H1 (cell line): ENCODE measurements around the gene PTH2R. TPM values are rescaled to one million over a fixed set of nuclear protein-coding genes. Genes with fewer than 3 reads are reported as not detected.

Experiments used
- CTCF ChIA-PET: fragments of 300-600 bp; sonication (Branson Sonifier 250); formaldehyde crosslinking; loops from one replicate; lab custom pipeline; 2021; ENCODE audit not compliant: partially characterized antibody; lab: Charles Lee
- POLR2A ChIA-PET: fragments of 300-600 bp; sonication (Branson Sonifier 250); formaldehyde crosslinking; loops from one replicate; lab custom pipeline; 2021; ENCODE audit warnings: inconsistent platforms; ENCODE audit not compliant: partially characterized antibody; lab: Charles Lee
- DNase-seq, 2 experiments: peaks; one replicate each; pipeline versions ENCODE4 v3.0.0 to v3.0.0-alpha.2; 2010 to 2022; ENCODE audit warnings: low spot score in 2 of 2, low read depth in 1 of 2, mixed read lengths in 1 of 2
- FAIRE-seq: peaks from 2 replicates; lab custom pipeline; 2011; peaks lifted over from hg19 to GRCh38; lab: Jason Lieb, UNC
- H2AFZ ChIP-seq: 2 replicates; pipeline ENCODE4 v1.8.1; 2012; ENCODE audit warnings: low read length, inconsistent platforms
- H2AK5ac ChIP-seq: 2 replicates; pipeline ENCODE4 v1.6.1; 2013; ENCODE audit warnings: low read depth, low read length
- H2BK120ac ChIP-seq: replicated peaks from 2 replicates; pipeline ENCODE3; 2013; ENCODE audit warnings: low read depth, low read length, inconsistent platforms
- H2BK12ac ChIP-seq: 2 replicates; pipeline ENCODE4 v1.6.1; 2013; ENCODE audit warnings: low read depth, low read length
- H2BK15ac ChIP-seq: 2 replicates; pipeline ENCODE4 v1.6.1; 2013; ENCODE audit warnings: low read length
- H2BK20ac ChIP-seq: 2 replicates; pipeline ENCODE4 v1.6.1; 2013; ENCODE audit warnings: low read length
- H2BK5ac ChIP-seq: 2 replicates; pipeline ENCODE4 v1.6.1; 2013; ENCODE audit warnings: low read depth, low read length
- H3K14ac ChIP-seq: 2 replicates; pipeline ENCODE4 v1.6.1; 2013; ENCODE audit warnings: inconsistent platforms; ENCODE audit not compliant: insufficient read length
- H3K18ac ChIP-seq: 2 replicates; pipeline ENCODE4 v1.6.1; 2013; ENCODE audit warnings: low read length; ENCODE audit errors: extremely low read depth
- H3K23ac ChIP-seq: 2 replicates; pipeline ENCODE4 v1.6.1; 2013; ENCODE audit warnings: inconsistent platforms; ENCODE audit not compliant: insufficient read length
- H3K23me2 ChIP-seq: 2 replicates; pipeline ENCODE4 v1.6.1; 2013; ENCODE audit warnings: low read depth, low read length
- H3K27ac ChIP-seq: 2 replicates; pipeline ENCODE4 v1.6.1; 2011; ENCODE audit warnings: low read depth, low read length, inconsistent platforms
- H3K27me3 ChIP-seq, 4 experiments: replicated peaks in 1 of 4; 1 replicate in 1 of 4; 2 replicates in 3 of 4; pipeline versions ENCODE4 v1.6.1 to v1.8.1; 2011 to 2013; ENCODE audit warnings: low read length in 3 of 4, mild to moderate bottlenecking in 3 of 4, inconsistent platforms in 2 of 4, mixed read lengths in 2 of 4, moderate library complexity in 1 of 4; ENCODE audit not compliant: control insufficient read depth in 3 of 4, insufficient read depth in 3 of 4; ENCODE audit errors: extremely low read depth in 1 of 4
- H3K36me3 ChIP-seq, 4 experiments: 2 replicates each; pipeline versions ENCODE4 v1.6.1 to v1.8.1; 2011 to 2013; ENCODE audit warnings: mild to moderate bottlenecking in 4 of 4, low read length in 3 of 4, moderate library complexity in 2 of 4, control low read depth in 1 of 4, inconsistent platforms in 1 of 4; ENCODE audit not compliant: insufficient read depth in 4 of 4, control insufficient read depth in 2 of 4
- H3K4ac ChIP-seq: replicated peaks from 2 replicates; pipeline ENCODE3; 2013; ENCODE audit warnings: low read length, low read depth, mixed read lengths, inconsistent platforms; ENCODE audit not compliant: insufficient read length
- H3K4me1 ChIP-seq, 4 experiments: replicated peaks in 1 of 4; 1 replicate in 1 of 4; 2 replicates in 3 of 4; pipeline versions ENCODE4 v1.6.1 to v1.8.1; 2011 to 2013; ENCODE audit warnings: low read length in 3 of 4, inconsistent platforms in 2 of 4, mixed read lengths in 1 of 4; ENCODE audit not compliant: insufficient read depth in 4 of 4, control insufficient read depth in 3 of 4
- H3K4me2 ChIP-seq, 2 experiments: 2 replicates each; pipeline versions ENCODE4 v1.6.1 to v1.8.1; 2011 to 2013; ENCODE audit warnings: low read depth in 2 of 2, low read length in 2 of 2, control low read depth in 1 of 2, inconsistent platforms in 1 of 2, mild to moderate bottlenecking in 1 of 2; ENCODE audit not compliant: insufficient read depth in 1 of 2
- H3K4me3 ChIP-seq, 4 experiments: fragments of 200-600, 300-600 bp in 1 of 4; sonication (generic), shearing (Covaris generic), sonication (Bioruptor Twin) in 1 of 4; 2 replicates each; pipeline versions ENCODE4 v1.5.1 to v1.8.1; 2011 to 2016; ENCODE audit warnings: low read length in 4 of 4, low read depth in 3 of 4, control low read depth in 2 of 4, inconsistent platforms in 2 of 4, mild to moderate bottlenecking in 2 of 4, mixed read lengths in 1 of 4, moderate library complexity in 1 of 4; ENCODE audit not compliant: insufficient read depth in 2 of 4; ENCODE audit errors: extremely low read depth in 1 of 4
- H3K56ac ChIP-seq: replicated peaks from 2 replicates; pipeline ENCODE3; 2013; ENCODE audit warnings: low read depth, mild to moderate bottlenecking, mixed read lengths, low read length, inconsistent platforms; ENCODE audit not compliant: insufficient read length
- H3K79me1 ChIP-seq: 2 replicates; pipeline ENCODE4 v1.6.1; 2013; ENCODE audit warnings: low read depth, low read length, control low read depth
- H3K79me2 ChIP-seq, 2 experiments: 2 replicates each; pipeline versions ENCODE4 v1.6.1 to v1.8.1; 2012 to 2013; ENCODE audit warnings: low read length in 2 of 2, mild to moderate bottlenecking in 2 of 2, inconsistent platforms in 1 of 2; ENCODE audit not compliant: insufficient read depth in 2 of 2, control insufficient read depth in 1 of 2
- H3K9ac ChIP-seq, 4 experiments: replicated peaks in 1 of 4; 1 replicate in 1 of 4; 2 replicates in 3 of 4; pipeline versions ENCODE4 v1.6.1 to v1.8.1; 2011 to 2013; ENCODE audit warnings: low read depth in 3 of 4, low read length in 3 of 4, control low read depth in 2 of 4, mild to moderate bottlenecking in 2 of 4, moderate library complexity in 2 of 4, inconsistent platforms in 1 of 4; ENCODE audit errors: extremely low read depth in 1 of 4
- H3K9me3 ChIP-seq, 2 experiments: 2 replicates each; pipeline versions ENCODE4 v1.6.1 to v1.8.1; 2012 to 2013; ENCODE audit warnings: mild to moderate bottlenecking in 2 of 2, moderate library complexity in 2 of 2, control low read depth in 1 of 2, inconsistent platforms in 1 of 2, low read depth in 1 of 2, low read length in 1 of 2, mixed read lengths in 1 of 2; ENCODE audit not compliant: insufficient read depth in 2 of 2
- H4K20me1 ChIP-seq, 2 experiments: replicated peaks in 1 of 2; 2 replicates each; pipeline versions ENCODE3 to v1.8.1; 2011 to 2013; ENCODE audit warnings: inconsistent platforms in 2 of 2, low read length in 2 of 2, mild to moderate bottlenecking in 1 of 2; ENCODE audit not compliant: insufficient read depth in 2 of 2, control insufficient read depth in 1 of 2
- H4K5ac ChIP-seq: 2 replicates; pipeline ENCODE4 v1.6.1; 2013; ENCODE audit warnings: low read length, low read depth, mixed read lengths, inconsistent platforms; ENCODE audit not compliant: insufficient read length
- H4K8ac ChIP-seq: 2 replicates; pipeline ENCODE4 v1.8.0; 2013; ENCODE audit warnings: mild to moderate bottlenecking, moderate library complexity, low read length, inconsistent platforms; ENCODE audit not compliant: insufficient read depth; ENCODE audit errors: extremely low read depth
- H4K91ac ChIP-seq: replicated peaks from 2 replicates; pipeline ENCODE3; 2013; ENCODE audit warnings: low read length, mixed read lengths, inconsistent platforms; ENCODE audit not compliant: insufficient read length
- ASH2L ChIP-seq: fragments of 200-600, 300-600 bp; sonication (generic); IDR thresholded peaks from one replicate; pipeline ENCODE4 v1.7.1; 2017; ENCODE audit warnings: low read length
- WGBS, 2 experiments: shearing (Covaris generic) in 1 of 2; methylation state at CpG; one replicate each; pipeline versions ENCODE4 v1.1.6 to v1.1.7; 2013 to 2015; ENCODE audit warnings: low lambda C conversion rate in 2 of 2, mixed read lengths in 2 of 2, inconsistent platforms in 1 of 2, low coverage in 1 of 2, missing lambda C conversion rate in 1 of 2; ENCODE audit not compliant: insufficient replicate concordance in 2 of 2, insufficient coverage in 1 of 2, insufficient read length in 1 of 2; ENCODE audit errors: extremely low coverage in 1 of 2, missing lambda C conversion rate in 1 of 2; 5-methylcytosine and 5-hydroxymethylcytosine counted together
- polyA plus RNA-seq, 7 experiments: library from polyadenylated mRNA; depleted of rRNA in 3 of 7; stranded (reverse) in 5 of 7; unstranded in 2 of 7; fragments of >200 nt in 5 of 7; fragments of 200-250 nt in 2 of 7; gene quantifications; 1 replicate in 5 of 7; 2 replicates in 1 of 7; 4 replicates in 1 of 7; pipeline versions ENCODE4 v1.2.1 to v1.2.3, GENCODE V29; 2011 to 2013; ENCODE audit warnings: missing spikeins in 2 of 7, mixed read lengths in 2 of 7
- total RNA-seq: library from RNA; stranded (reverse); fragmentation: NEBNext Ultra II Directional; extraction: Animal tissue kit (Norgen Biotek cat#: 25700); gene quantifications from 2 replicates; pipeline ENCODE4 v1.2.1, GENCODE V29; 2021

The PTH2R gene
- total and polyA plus RNA-seq, 2 of the 8 experiments (the other 6 are each of a cell fraction or from before 2014, with no cell fraction given), result 0.19 to 0.38 TPM

GRCh38 chr2:208531361-208531760 lies 124.8 kb downstream of the PTH2R start:
- Histone ChIP-seq H3K18ac (no peak overlapping the region), H3K27ac (no peak overlapping the region), H2BK15ac (no peak overlapping the region), H3K79me2 (no peaks in the 10 kb centered on the region), H3K4ac (no peak overlapping the region), H3K36me3 (no peaks in the 10 kb centered on the region), H3K23me2 (no peaks in the 10 kb centered on the region), H2BK20ac (no peak overlapping the region), H3K4me1 (no peaks in the 10 kb centered on the region), H3K9me3 (peaks cover 2 to 7% of the 10 kb centered on the region in 2 experiments; a peak in 1 of 4 replicates), H2AFZ (peak overlapping the region; percentile 86; the same call in 1 of the 2 replicates), H2BK12ac (no peak overlapping the region), H3K23ac (no peak overlapping the region), H2BK5ac (no peak overlapping the region), H3K79me1 (no peaks in the 10 kb centered on the region), H4K5ac (no peak overlapping the region), H2BK120ac (no peak overlapping the region), H2AK5ac (no peak overlapping the region), H4K91ac (no peak overlapping the region), H3K4me3 (no peak overlapping the region), H3K4me2 (no peak overlapping the region), H3K9ac (no peak overlapping the region), H3K56ac (no peak overlapping the region), H3K27me3 (no peaks in the 10 kb centered on the region), H3K14ac (no peak overlapping the region), H4K20me1 (no peaks in the 10 kb centered on the region), H4K8ac (no peak overlapping the region)
- CTCF ChIA-PET, result no interaction called here
- POLR2A ChIA-PET, result no interaction called here
- FAIRE-seq (no peak), DNase-seq (no peak)
- WGBS, 2 experiments, result 87% methylated on average over 3 of the region's 3 CpGs; no CpG with 5 or more reads in 1 of the 2 experiments
- no peak for TF ChIP-seq ASH2L
